Stimulated activated CD4-positive, alpha-beta T cell treated with anti-CD3 and anti-CD28 coated beads, Interleukin-15, amount 100 ng/mL, for 48 hours (primary cell): Measurements from ENCODE around the gene BCAT1.
"Not testable (repeated sequence)": the region's sequence is repeated elsewhere in the genome, so short reads cannot be mapped to it uniquely, and the experiment has no call there.

Experiments
- DNase-seq, 2 donors: peaks; one replicate each; pipeline ENCODE4 v3.0.0-alpha.2; 2020; ENCODE audit warnings: low read depth in 2 of 2

Gene BCAT1

DNA sequence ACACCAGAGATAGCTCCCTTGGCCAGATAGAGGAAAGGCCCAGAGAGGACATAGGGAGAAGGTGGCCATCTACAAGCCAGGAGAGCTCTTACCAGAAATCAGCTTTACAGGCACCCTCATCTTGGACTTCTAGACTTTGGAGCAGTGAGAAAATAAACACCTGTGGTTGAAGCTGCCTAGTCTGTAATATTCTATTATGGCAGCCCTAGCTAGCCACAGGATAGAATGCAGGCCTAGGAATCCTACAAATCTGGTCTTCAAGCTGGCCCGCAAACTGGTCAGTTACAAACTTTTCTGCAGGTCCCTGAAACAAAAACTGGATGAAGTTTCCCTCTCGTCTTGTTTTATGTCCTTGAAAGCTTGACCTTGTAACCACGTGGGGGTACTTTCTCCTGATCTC, 92.4 kb downstream of the BCAT1 start:
- DNase-seq: no peak

DNA sequence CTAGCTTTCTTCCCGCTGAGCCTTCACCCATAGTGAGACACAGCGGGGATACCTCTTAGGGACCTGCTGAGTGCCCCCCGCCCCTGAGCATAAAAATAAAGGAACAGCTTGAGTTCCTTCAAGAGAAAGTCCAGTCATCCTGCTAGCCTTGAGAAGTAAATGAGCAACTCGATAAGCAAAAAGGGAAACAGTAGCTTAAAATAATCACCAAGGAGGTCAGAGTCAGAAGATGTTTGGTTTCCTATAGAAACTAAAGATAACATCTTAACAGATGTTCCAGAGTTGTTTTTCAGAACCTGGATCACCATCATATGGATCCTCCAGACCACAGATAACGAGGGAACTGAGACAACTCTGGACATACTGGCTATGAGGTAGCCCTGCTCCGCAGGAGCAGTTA, 94.0 kb downstream of the BCAT1 start:
- no peak for DNase-seq

DNA sequence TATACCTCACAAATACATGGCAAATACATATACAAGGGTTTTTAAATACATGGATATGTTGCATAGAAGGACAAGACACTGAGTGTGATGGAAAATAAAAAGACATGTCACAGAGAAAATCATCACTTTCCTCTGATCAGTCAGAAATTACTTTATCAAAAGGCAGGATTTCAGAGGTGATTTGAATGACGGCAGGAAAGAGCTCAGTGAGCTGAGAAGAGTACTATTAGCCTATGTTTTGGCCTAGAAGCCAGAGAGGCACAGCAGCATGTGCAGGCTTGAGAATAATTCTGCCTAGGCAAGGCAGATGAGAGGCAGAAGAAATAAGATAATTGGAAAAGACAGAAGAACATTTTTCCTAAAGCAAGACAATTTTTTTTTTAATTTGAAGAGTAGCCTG, 94.9 kb downstream of the BCAT1 start:
- no peak for DNase-seq

DNA sequence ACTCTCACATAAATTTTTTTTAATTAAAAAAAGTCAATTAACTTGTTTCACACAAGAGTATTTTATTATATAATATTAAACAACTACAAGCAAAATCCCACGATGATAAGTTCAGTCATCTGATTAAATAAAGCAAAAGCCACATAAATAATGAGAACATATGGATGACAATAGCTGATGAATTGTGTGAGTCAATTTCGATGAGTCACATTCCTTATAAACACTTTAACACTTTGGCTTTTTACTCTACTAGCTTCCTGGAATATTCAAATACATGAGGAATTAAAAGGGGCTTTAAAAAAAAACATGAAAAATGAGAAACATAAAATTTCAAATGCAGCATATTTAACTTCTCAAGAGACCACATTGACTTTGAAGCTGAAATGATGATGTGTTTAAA, 95.3 kb downstream of the BCAT1 start:
- no peak for DNase-seq

DNA sequence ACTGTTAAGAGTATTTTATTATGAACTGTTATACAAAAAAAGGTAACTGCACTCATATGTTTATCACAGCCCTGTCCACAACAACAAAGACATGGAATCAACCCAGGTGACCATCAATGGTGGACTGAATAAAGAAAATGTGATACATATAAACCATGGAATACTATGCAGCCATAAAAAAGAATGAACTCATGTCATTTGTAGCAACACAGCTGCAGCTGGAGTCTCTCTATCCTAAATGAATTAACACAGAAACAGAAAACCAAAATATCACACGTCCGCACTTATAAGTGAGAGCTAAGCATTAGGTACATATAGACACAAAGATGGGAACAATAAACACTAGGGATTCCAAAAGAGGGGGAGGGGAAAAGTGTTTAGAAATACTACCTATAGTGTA, 95.8 kb downstream of the BCAT1 start:
- DNase-seq: no peak

DNA sequence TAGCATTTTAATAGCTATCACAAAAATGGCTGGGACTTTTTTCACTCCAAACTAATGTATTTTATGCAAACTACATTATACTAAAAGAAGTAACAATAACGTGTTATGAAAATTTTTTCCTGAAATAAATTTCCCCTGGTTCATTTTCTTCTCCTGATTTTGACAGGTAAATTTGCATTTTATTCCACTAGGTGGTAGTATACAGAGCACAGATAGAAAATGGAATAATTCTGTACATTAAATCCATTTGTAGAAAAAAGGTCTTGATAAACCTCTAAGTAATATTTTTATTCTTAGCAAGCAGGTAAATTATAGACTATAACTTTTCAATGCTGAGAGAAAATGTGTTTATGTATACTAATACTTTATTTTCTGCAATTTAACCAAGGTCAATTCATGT, 96.5 kb downstream of the BCAT1 start:
- DNase-seq: no peak

DNA sequence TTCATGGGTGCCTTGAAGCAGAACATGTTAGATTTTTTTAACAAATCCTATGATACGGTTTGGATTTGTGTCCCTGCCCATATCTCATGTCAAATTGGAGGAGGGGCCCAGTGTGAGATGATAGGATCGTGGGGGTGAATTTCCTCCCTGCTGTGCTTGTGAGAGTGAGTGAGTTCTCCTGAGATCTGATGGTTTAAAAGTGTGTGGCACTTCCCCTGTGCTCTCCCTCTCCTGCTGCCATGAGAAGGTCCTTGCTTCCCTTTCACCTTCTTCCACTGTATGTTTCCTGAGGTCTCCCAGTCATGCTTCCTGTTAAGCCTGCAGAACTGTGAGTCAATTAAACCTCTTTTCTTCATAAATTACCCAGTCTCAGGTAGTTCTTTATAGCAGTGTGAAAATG, 97.0 kb downstream of the BCAT1 start:
- not testable (repeated sequence) for DNase-seq

DNA sequence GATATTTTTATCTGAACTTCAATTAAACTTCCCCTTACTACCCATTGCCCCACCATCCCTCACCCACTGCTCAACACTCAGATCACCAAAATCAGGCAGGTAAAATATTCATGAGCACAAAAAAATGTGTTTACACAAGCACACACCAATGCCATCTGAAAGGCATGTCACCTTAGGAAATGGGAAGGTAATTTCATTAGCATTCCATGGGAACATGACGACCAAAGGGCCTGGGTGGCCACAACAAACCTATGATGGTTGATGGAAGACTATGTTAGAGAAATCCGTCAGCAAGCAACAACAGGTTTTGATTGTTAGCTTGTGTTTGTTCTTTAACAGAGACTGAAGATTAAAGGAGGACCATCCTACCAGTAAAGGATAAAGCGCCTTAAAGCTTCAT, 97.6 kb downstream of the BCAT1 start:
- DNase-seq: no peak

DNA sequence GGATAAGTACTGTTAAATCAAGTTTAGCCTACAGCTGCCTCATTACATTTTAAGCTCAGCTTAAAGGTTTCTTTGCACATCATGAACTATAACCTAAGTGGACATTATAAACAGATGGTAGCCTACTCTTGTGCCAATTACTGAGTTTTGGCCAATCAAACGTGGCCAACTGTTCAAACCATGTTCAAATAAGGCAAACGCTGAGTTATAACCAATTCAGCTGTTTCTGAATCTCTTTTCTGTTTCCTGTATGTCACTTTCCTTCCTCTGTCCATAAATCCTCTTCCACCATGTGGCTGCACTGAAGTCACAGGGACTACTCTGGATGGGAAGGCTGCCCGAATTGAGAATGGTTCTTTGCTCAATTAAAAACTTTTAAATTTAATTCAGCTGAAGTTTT, 98.4 kb downstream of the BCAT1 start:
- no peak for DNase-seq

DNA sequence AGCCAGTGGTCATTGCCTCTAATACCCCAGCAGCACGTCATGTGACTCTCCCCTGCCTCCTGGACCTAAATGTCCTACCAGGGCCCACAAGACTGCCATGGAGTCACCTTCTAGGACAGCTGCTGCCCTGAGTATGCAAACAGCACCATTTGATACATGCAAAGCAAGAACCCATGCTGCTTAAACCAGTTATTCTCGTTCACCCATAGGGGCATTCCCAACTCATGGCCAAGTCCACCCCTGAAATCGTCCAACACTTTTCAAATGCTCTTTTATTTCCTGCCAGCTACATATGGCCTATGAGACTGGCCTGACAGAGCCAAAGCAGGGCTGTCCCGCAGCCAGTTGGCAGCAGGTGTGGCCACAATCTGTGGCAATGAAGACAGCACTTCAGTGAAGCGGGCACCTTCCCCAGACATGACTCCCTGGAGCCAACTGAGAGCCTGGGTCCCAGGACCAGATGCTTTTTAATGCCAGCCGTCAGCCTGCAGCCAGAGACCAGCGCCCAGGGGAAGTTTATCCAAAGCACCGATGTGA, 99.9 kb downstream of the BCAT1 start:
- no peak for DNase-seq

DNA sequence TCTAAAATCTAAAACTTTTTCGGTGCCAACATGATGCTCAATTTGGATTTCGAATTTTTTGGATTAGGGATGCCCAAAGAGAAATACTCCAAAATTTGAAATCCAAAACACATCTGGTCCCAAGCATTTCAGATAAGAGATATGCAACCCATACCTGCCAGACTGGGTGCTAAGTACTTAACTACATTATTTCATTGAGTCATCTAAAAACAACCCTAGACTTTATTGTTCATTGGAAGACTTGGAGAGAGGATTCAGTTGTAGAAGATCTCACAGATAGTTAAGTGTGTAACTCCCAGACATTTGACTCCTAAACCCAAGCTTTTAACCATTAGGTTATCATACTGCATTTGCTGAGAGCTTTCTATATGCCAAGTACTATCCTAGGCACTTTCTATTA, 102.2 kb downstream of the BCAT1 start:
- no peak for DNase-seq

DNA sequence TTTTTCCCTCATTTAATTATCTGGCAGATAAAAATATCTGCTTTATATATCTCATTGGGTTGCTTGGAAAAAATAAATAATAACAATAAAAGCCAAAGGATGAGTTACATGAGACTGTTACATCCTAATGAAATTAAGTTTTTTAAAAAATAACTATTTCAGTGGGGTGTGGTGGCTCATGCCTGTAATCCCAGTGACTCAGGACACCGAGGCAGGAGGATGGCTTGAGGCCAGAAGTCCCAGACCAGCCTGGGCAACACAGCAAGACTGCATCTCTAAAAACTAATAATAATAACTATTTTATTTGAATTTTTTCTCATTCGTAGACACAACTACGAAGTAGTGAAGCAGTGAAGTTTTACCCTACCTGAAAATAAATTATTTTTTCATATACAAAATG, 103.3 kb downstream of the BCAT1 start:
- DNase-seq: no peak

DNA sequence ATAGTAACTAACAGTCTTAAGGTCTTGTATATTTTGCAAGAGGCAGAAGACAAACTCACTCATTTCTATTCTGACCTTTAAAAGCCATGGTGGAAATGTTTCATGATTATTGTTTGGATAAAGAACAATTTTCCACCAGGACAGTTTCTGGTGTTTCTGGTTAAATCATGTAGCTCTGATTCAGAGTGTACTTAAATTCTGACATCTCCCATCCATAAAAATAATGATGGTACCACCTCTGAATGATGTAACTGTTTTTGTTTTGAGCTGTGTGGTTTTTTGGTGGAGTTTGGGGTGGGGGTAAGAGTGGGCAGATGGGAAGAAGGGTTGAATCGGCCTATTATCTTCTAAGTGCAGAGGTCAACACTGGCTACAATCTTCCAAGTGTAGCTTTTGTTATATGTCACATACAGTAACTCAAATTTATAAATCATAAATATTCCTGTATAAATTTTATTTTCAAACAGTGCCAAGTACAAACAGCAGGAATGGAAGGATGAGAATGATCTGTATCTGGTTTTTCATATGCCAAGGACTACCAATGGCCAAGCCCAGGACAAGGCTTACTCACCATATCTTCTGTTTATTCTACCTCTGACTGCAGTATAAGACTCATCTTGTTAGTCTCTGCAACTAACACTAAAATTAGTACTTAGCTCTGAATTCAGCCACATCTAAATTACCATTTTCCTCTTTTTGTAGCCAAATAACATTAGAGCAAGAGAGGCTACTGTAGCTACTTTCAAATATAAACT, 108.7 kb downstream of the BCAT1 start:
- DNase-seq: no peak

DNA sequence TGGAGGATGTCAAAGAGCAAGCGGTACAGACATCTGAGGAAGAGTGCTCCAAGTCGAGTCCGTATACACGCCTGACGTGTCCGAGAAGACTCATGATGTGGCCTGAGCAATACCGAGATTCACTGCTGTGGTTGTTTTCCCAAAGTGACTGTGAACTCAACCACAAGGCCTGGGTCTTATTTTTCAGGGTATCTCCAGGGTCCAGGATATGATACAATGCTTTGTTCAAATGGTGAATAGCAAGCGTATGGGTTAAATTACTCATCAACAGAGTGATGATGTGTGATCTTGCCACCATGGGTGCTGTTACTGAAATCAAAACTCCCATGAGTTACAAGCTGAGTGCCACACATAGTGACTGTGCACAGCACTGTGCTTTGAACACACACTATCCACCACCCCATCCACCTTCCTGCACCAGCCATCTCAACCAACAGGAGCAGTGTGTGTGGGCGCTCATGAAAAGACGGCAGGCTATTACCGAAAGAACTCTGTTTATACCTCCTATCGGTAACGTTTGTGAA, 109.6 kb downstream of the BCAT1 start:
- peak; percentile 71 to 76 for DNase-seq

DNA sequence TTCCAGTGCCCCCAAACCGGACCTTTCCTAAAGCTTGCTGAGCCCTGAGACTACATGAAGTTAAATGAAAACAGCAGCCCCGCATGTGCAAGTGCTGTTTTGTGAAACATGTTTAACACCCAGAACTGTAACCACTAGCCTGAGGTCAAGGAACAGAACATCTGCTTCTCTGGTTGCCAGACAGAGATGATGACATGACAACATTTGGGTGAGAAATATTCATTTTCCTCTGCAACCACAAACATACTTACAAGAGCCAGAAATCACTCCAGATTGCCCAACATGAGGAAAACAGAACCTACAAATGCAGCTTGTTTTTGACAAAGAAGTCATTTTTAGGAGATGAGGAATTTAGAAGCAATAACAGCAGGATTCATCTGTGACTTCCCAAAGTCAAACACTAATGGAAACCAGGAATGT, 110.4 kb downstream of the BCAT1 start:
- DNase-seq: peak; percentile 21 to 22

DNA sequence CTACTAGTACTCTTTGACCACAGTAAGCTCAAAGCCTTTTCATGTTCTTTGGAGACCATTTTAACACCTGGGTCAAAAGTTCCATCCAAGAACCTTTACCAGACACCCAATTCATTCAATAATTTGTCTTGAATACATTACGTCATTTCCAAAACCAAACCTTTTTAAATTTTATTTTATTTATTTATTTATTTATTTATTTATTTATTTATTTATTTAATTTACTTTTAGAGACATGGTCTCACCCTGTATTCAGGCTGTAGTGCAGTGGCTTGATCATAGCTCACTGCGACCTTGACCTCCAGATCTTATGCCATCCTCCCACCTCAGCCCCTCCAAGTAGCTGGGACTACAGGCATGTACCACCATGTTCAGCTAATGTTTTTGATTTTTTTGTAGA, 113.5 kb downstream of the BCAT1 start:
- no peak for DNase-seq

DNA sequence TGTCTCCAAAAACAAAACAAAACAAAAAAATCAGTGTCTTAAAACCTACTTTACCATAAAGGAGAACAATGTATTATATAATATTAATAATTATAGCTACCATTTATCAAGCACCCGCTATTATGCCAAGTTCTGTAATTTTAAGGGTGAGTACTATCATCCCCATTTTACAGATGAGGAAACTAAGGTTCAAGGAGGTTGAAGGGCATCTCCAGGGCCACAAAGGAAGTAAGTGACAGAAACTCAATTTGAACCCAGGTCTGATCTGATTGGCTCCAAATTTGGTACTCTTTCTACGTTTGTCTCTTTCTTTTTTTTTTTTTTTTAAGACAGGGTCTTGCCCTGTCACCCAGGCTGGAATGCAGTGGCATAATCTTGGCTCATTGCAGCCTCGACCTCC, 115.4 kb downstream of the BCAT1 start:
- no peak for DNase-seq

DNA sequence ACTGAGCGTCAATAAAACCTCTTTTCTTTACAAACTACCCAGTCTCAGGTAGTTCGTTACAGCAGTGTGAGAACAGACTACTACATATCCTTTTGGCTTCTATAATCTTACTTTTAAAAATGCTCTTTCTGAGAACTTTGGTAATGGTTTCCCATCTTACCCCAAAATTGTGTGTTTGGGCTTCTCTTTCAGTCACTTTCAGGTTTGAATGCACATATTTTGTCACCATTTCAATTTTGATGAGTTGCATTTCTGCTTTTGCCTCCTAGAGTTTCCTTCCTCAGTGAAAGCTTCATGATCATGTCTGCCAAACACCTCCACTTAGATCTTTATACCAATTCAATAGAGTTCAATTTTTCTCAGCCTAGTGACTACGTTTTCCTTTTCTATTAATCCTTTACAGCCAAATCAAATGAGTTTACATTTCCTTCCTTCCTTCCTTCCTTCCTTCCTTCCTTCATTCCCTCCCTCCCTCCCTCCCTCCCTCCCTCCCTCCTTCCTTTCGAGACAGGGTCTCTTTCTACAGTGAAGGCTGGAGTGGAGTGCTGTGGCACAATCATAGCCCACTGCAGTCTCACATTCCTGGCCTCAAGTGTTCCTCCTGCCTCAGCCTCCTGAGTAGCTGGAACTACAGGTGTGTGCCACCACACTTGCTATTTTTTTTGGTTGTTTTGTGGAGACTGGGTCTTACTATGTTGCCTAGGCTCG, 124.9 kb downstream of the BCAT1 start:
- DNase-seq: no peak

DNA sequence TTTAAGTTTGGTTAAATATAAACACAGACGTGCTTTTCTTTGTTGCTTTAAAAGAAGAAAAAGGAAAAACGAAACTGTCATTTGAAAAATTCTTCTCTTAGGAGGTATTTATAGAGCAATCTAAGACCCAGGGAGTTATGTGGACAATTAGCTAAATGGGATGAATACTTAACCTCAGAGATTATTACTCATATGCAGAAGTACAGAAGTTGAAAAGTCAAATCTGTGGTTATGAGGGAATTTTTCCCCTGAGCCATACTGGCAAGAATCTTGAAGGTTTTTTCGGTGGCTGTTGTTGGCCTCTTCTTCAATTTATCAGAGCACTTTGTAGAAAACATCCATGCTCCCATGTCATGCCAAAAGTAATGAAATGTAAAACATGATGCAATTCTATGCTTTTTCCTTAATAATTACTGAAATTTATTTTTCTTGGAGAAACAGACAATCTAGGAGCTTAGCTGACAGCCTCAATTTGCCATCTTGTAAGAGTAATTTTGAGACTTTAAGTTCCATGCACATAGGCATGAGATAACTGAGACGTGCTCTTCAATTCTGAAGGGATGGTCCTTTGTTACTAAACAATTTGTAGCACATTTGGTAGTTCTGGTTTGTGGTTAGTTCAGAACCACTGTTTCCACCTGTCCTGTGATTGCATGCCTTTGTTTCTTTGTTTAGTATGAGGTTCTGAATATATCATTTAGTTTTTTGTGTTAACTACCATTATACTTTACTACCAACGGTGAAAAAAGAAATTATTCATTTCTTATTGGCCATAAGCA, 126.6 kb downstream of the BCAT1 start:
- no peak for DNase-seq

DNA sequence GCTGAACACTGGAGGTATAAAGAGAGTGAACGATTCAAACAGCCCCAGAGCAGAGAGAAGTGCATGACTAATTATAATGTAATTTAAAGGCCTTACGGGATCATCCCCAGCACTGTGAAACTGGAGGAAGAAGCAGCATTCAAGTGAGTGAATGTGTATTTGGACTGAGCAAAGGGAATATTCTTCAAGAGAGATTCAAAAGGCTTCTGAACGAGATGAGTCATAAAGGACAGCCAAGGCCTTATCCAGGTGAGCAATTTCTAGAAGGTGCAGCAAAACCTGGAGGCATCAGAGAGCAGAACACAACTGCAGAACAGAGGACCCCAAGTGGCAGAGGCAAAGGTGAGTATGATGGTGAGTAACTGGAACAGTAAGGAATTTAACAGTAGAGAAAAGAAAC, 127.2 kb downstream of the BCAT1 start:
- no peak for DNase-seq

DNA sequence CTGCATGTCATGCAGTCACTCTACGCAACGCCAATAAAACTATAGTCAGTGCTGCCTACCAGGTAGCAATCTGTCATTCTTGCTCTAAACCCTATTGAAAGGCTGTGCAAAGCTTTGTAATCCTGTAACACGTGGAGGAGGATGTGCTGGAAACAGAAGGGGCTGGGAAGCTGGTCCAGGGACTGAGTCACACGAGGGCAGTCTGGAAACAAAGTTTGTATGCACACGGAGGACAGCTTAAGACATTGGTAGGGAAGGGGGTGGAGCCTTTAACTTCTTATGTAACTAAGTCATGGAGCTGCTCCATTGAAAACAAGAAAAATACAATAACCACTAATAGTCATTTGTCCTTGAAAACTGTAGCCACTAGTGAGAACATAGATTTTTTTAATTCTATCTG, 128.0 kb downstream of the BCAT1 start:
- DNase-seq: no peak

DNA sequence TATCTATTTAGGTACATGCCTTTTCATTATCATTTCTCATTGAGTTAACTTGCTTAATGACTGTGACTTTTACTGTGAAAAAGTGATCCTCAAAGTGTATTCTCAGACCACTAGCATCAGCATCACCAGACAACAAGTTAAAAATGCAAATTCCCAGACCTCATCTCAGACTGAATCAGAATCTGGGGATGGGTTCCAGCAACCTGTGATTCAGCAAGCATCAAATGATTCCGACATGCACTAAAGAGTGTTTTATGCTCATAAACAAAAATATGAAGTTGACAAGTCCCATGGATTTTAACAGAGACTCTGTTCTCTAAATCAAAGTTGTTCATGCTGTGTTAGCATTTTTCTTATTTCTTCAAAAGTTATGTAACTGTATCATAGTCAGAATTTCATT, 130.6 kb downstream of the BCAT1 start:
- DNase-seq: no peak

DNA sequence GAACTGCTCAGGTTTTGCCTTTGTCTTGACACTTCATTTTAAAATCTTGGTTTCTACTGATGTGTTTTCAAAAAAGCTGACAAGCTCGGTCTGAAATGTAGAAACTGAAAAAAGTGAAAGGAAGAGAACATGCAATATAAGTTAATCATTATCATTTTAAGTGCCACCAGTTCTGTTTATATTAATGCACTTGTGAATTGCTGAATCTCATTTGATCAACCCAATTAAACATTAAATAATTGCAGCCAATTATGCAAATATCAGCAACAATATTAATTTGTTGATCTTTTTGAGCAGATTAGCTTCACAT, 133.8 kb downstream of the BCAT1 start:
- DNase-seq: no peak
